MCF 10A (cell line): ENCODE results near the gene ZBED5. TPM values are rescaled to one million over a fixed set of nuclear protein-coding genes. Genes with fewer than 3 reads are reported as not detected.

ENCODE experiments used
- Bru-seq: library from RNA; stranded (reverse); fragments of 400-500 nt; gene quantifications from one replicate; lab custom pipeline; 2021; lab: Mats Ljungman, UMichigan
- BruChase-seq, 2 experiments: library from RNA; stranded (reverse); fragments of 400-500 nt; gene quantifications; one replicate each; lab custom pipeline; 2021; lab: Mats Ljungman, UMichigan
- BruUV-seq: library from RNA; stranded (reverse); fragments of 400-500 nt; replicated peaks from 2 replicates; lab custom pipeline; 2021; lab: Mats Ljungman, UMichigan
- CTCF ChIA-PET: fragments of 300-600 bp; sonication (Branson Sonifier 250); formaldehyde crosslinking; extraction: SDS; loops from one replicate; lab custom pipeline; 2021; ENCODE audit warnings: antibody characterized with exemption, inconsistent platforms; lab: Yijun Ruan, JAX
- POLR2A ChIA-PET: fragments of 300-600, 350-650 bp; sonication (Branson Sonifier 250); formaldehyde crosslinking; extraction: SDS; loops from one replicate; lab custom pipeline; 2020; ENCODE audit warnings: antibody characterized with exemption, inconsistent platforms; lab: Yijun Ruan, JAX
- DNase-seq: peaks from one replicate; pipeline ENCODE4 v3.0.0-alpha.2; 2018; ENCODE audit not compliant: unreplicated experiment
- H3K27ac Mint-ChIP-seq: one replicate; pipeline ENCODE4 v1.8.0; 2022; ENCODE audit warnings: mild to moderate bottlenecking, low read depth, mixed read lengths; ENCODE audit not compliant: unreplicated experiment
- H3K27me3 Mint-ChIP-seq: one replicate; pipeline ENCODE4 v1.8.0; 2022; ENCODE audit warnings: mixed read lengths; ENCODE audit not compliant: insufficient read depth, unreplicated experiment
- H3K36me3 Mint-ChIP-seq: one replicate; pipeline ENCODE4 v1.8.0; 2022; ENCODE audit warnings: mild to moderate bottlenecking, moderate library complexity, mixed read lengths; ENCODE audit not compliant: insufficient read depth, unreplicated experiment
- H3K4me1 Mint-ChIP-seq: one replicate; pipeline ENCODE4 v1.8.0; 2022; ENCODE audit warnings: mixed read lengths; ENCODE audit not compliant: insufficient read depth, unreplicated experiment
- H3K4me3 Mint-ChIP-seq: one replicate; pipeline ENCODE4 v1.8.0; 2022; ENCODE audit warnings: mild to moderate bottlenecking, moderate library complexity, mixed read lengths; ENCODE audit not compliant: unreplicated experiment
- H3K9me3 Mint-ChIP-seq: one replicate; pipeline ENCODE4 v1.8.0; 2022; ENCODE audit warnings: mixed read lengths; ENCODE audit not compliant: unreplicated experiment
- CTCF ChIP-seq: fragments of 200-600 bp; IDR thresholded peaks from one replicate; pipeline ENCODE4 v1.8.0; 2022; ENCODE audit warnings: antibody characterized with exemption, mild to moderate bottlenecking; ENCODE audit not compliant: unreplicated experiment
- intact Hi-C: fragments of 100-400 bp; cut with micrococcal nuclease; formaldehyde crosslinking; loops from 2 replicates; pipeline ENCODE4 v1.14.1; 2022
- long read RNA-seq: library from polyadenylated mRNA; stranded (forward); transcript quantifications from one replicate; pipeline ENCODE4 v2.0.0, GENCODE V29; 2022
- total RNA-seq: library from RNA; stranded (reverse); gene quantifications from 2 replicates; pipeline ENCODE4 v1.2.3, GENCODE V29; 2022

ZBED5 gene
- total RNA-seq (38.9 and 53.3 TPM in 2 replicates), Bru-seq, nascent RNA (percentile 97 among the genes with signal in this experiment), BruChase-seq, experiment 1, labeled RNA remaining after a 6-hour chase (percentile 91 among the genes with signal in this experiment), BruChase-seq, experiment 2, labeled RNA remaining after a 2-hour chase (percentile 100 among the genes with signal in this experiment)
- long read RNA-seq, transcript ZBED5-201 (3 exons, 2,512 nt) = major isoform, 8 of 17 reads
- long read RNA-seq, partial matches to known transcripts = 3 of 17 reads
- long read RNA-seq, other reads (novel, unspliced or antisense) = 3 of 17 reads

DNA sequence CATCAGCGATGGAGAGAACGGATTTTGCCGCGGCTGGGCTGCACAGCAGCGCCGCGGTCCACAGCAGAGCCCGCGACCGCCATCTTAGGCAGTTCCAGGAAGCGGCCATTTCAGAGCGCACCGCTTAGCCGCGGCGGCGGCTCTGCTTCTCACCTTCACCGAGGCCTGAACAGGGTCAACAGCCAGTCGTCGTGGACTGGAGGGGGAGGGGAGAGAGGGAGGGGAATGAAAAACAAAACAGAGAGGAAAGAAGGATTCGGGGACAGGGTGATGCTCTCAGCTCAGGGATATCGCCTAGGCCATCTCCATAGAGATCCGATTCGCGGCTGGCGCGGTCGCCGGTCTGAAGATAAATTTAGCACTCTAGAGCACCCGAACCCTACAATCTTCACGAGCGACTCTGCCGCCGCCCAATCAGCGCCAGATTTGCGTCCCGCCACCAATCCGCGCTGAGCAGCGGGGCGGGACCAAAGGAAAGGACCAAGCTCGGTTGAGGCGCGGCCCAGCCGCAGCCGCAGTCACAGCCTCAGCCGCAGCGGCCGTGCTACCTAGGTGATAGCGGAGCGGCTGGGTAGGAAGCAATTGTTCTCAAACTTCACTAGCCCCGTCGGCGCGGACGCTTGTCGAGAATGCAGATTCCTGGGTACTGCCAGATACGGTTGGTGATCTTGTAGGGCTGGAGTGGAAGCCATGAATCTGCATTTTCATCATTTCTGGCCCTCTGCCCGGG, at the start of gene ZBED5:
ZBED5 (minus strand) TSS at position 345 of the 730 bp plus-strand sequence. CDS start 3,108 bp downstream, outside the sequence.
- Mint-ChIP-seq H3K27ac (peak within 1 kb of the TSS; percentile 97), H3K36me3 (peaks cover 33% of the 10 kb centered on the region), H3K27me3 (no peaks in the 10 kb centered on the region), H3K4me1 (peaks cover 6% of the 10 kb centered on the region), H3K9me3 (no peaks in the 10 kb centered on the region), H3K4me3 (peak within 1 kb of the TSS; percentile 87)
- intact Hi-C loops = loop anchor here (1.0 to 5.0 kb wide), 4 partner anchors 41 to 164 kb away; partner anchors contain the start of gene EIF4G2
- BruUV-seq = no TSS peak
- peak; percentile 97 for DNase-seq
- POLR2A ChIA-PET = interaction anchor here (0.6 to 9.5 kb wide), 44 partner anchors 10 to 1847 kb away, joined by 3 to 326 read pairs (median 5); partner anchors contain the start of genes EIF4G2, GALNT18, USP47 and WEE1
- no peak for TF ChIP-seq CTCF
- CTCF ChIA-PET = interaction anchor here (0.7 to 1.7 kb wide), 4 partner anchors 9 to 56 kb away, joined by 4 to 6 read pairs (median 4); partner anchors contain the start of gene EIF4G2

DNA sequence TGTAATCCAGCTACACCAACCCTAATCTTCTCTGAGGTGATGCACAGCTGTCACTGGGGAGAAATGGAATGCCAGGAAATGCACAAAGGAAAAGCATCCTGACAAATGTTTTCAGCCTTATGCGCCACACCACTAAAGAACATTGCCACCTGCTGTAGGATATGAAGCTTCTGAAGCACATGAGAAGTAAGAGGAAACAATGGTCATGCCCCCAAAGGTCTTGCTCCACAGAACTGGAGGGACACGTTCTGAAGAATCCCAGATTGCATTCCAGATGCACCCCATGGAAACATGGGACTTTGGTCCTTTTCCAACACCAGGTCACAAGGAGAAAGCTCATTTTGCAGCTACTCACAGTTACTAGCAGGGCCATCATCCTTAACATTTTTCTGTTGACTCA, 48.7 kb upstream of the ZBED5 start:
- H3K36me3 Mint-ChIP-seq = no peaks in the 10 kb centered on the region
- no peaks in the 10 kb centered on the region for H3K9me3 Mint-ChIP-seq
- DNase-seq = peak; percentile 30
- H3K4me1 Mint-ChIP-seq = peaks cover 32% of the 10 kb centered on the region
- CTCF ChIA-PET = interaction anchor here (0.6 to 2.1 kb wide), 12 partner anchors 11 to 522 kb away, joined by 3 to 10 read pairs (median 4); partner anchors contain the start of gene EIF4G2
- no peak overlapping the region for H3K27ac Mint-ChIP-seq
- BruUV-seq = no TSS peak
- POLR2A ChIA-PET = interaction anchor here (0.5 to 4.9 kb wide), 7 partner anchors 16 to 702 kb away, joined by 3 to 34 read pairs (median 3); partner anchors contain the start of genes EIF4G2 and ZBED5
- no peak overlapping the region for H3K4me3 Mint-ChIP-seq
- intact Hi-C loops = no loop called here
- no peaks in the 10 kb centered on the region for H3K27me3 Mint-ChIP-seq
- TF ChIP-seq CTCF = peak; percentile 8

- peak; percentile 52 for DNase-seq
- intact Hi-C loops = no loop called here
- Mint-ChIP-seq H3K27me3 (no peaks in the 10 kb centered on the region), H3K36me3 (peaks cover 7% of the 10 kb centered on the region), H3K9me3 (no peaks in the 10 kb centered on the region), H3K27ac (peak overlapping the region; percentile 98), H3K4me1 (peaks cover 49% of the 10 kb centered on the region), H3K4me3 (no peak overlapping the region)
- ChIA-PET CTCF (interaction anchor here (0.6 to 3.1 kb wide), 7 partner anchors 19 to 1185 kb away, joined by 3 to 15 read pairs (median 4); no protein-coding TSS in a partner anchor), POLR2A (interaction anchor here (0.7 to 12.8 kb wide), 8 partner anchors 9 to 155 kb away, joined by 3 to 326 read pairs (median 4); partner anchors contain the start of gene ZBED5)
- no peak for TF ChIP-seq CTCF
- no TSS peak for BruUV-seq
Observed at GRCh38 chr11:10902301-10903063, 44.6 kb upstream of the ZBED5 start.
